B cell (primary cell): Measurements from ENCODE around the gene MRPL28. TPM values are rescaled to one million over a fixed set of nuclear protein-coding genes. Genes with fewer than 3 reads are reported as not detected.
A peak's percentile ranks its signal among the peaks of the same experiment; 100 is the strongest.

Experiments
- ATAC-seq: fragments of 200-7000 bp; cut with Tn5 transposase; one replicate; pipeline ENCODE4 v1.10.0; 2021; ENCODE audit warnings: low read depth, mild to moderate bottlenecking, moderate number of reproducible peaks, moderate library complexity
- CTCF ChIA-PET: fragments of 350-600 bp; sonication (Branson Sonifier 250); formaldehyde crosslinking; loops from one replicate; lab custom pipeline; 2021; ENCODE audit warnings: antibody characterized with exemption, inconsistent platforms; lab: Charles Lee
- POLR2A ChIA-PET: fragments of 350-600 bp; sonication (Branson Sonifier 250); formaldehyde crosslinking; loops from one replicate; lab custom pipeline; 2021; ENCODE audit warnings: antibody characterized with exemption; lab: Charles Lee
- DNase-seq: peaks from one replicate; pipeline ENCODE4 v3.0.0; 2013
- H2AFZ ChIP-seq: 2 replicates; pipeline ENCODE4 v1.6.1; 2012; ENCODE audit warnings: mild to moderate bottlenecking, low read depth, low read length; ENCODE audit not compliant: insufficient read depth, poor library complexity, severe bottlenecking
- H3K27ac ChIP-seq, 2 donors: 1 replicate in 1 of 2; 2 replicates in 1 of 2; pipeline ENCODE4 v1.5.1; 2012 to 2013; ENCODE audit warnings: low read length in 2 of 2, mild to moderate bottlenecking in 2 of 2, moderate library complexity in 1 of 2
- H3K27me3 ChIP-seq, 4 experiments: fragments of 200-600 bp in 1 of 4; sonication (generic) in 1 of 4; replicated peaks in 1 of 4; 1 replicate in 2 of 4; 2 replicates in 2 of 4; pipeline versions ENCODE4 v1.6.1 to v1.7.0; 2013 to 2016; ENCODE audit warnings: low read length in 3 of 4, mild to moderate bottlenecking in 2 of 4, mixed read lengths in 1 of 4, moderate library complexity in 1 of 4; ENCODE audit not compliant: insufficient read depth in 4 of 4, control insufficient read depth in 3 of 4; ENCODE audit errors: control extremely low read depth in 1 of 4
- H3K36me3 ChIP-seq, 2 experiments: replicated peaks in 1 of 2; 1 replicate in 1 of 2; 2 replicates in 1 of 2; pipeline versions ENCODE4 v1.6.1 to v1.7.1; 2013; ENCODE audit warnings: low read length in 1 of 2; ENCODE audit not compliant: insufficient read depth in 2 of 2, control insufficient read depth in 1 of 2; ENCODE audit errors: control extremely low read depth in 1 of 2, extremely low read depth in 1 of 2
- H3K4me1 ChIP-seq, 2 donors: fragments of 200-600 bp in 1 of 2; sonication (generic) in 1 of 2; 1 replicate in 1 of 2; 2 replicates in 1 of 2; pipeline versions ENCODE4 v1.5.1 to v1.6.1; 2013 to 2017; ENCODE audit warnings: low read length in 2 of 2; ENCODE audit not compliant: control insufficient read depth in 2 of 2, insufficient read depth in 2 of 2
- H3K4me2 ChIP-seq: replicated peaks from 2 replicates; pipeline ENCODE3; 2012; ENCODE audit warnings: mild to moderate bottlenecking, low read depth, low read length; ENCODE audit not compliant: poor library complexity, severe bottlenecking
- H3K4me3 ChIP-seq, 5 experiments: fragments of 200-600 bp in 1 of 5; sonication (generic) in 1 of 5; 1 replicate in 3 of 5; 2 replicates in 2 of 5; pipeline versions ENCODE4 v1.5.1 to v1.7.0; 2011 to 2016; ENCODE audit warnings: low read length in 4 of 5, mild to moderate bottlenecking in 4 of 5, low read depth in 2 of 5, control low read depth in 1 of 5, moderate library complexity in 1 of 5; ENCODE audit not compliant: insufficient read depth in 1 of 5; ENCODE audit errors: control extremely low read depth in 1 of 5, extremely low read depth in 1 of 5
- H3K79me2 ChIP-seq: fragments of 200-600 bp; sonication (generic); one replicate; pipeline ENCODE4 v1.6.0; 2016; ENCODE audit warnings: low read length; ENCODE audit not compliant: control insufficient read depth, insufficient read depth
- H3K9ac ChIP-seq: fragments of 200-600 bp; sonication (generic); 2 replicates; pipeline ENCODE4 v1.6.1; 2017; ENCODE audit warnings: mild to moderate bottlenecking, low read length, moderate library complexity
- H3K9me3 ChIP-seq, 3 donors: one replicate each; pipeline versions ENCODE4 v1.6.1 to v1.7.1; 2013; ENCODE audit warnings: low read length in 2 of 3; ENCODE audit not compliant: control insufficient read depth in 2 of 3, insufficient read depth in 1 of 3; ENCODE audit errors: control extremely low read depth in 1 of 3
- H4K20me1 ChIP-seq: 2 replicates; pipeline ENCODE4 v1.6.0; 2012; ENCODE audit warnings: mild to moderate bottlenecking, low read length; ENCODE audit not compliant: insufficient read depth, control insufficient read depth, poor library complexity, severe bottlenecking
- H3K27ac Mint-ChIP-seq: one replicate; pipeline ENCODE4 v1.8.0; 2021; ENCODE audit warnings: mixed read lengths
- H3K27me3 Mint-ChIP-seq: one replicate; pipeline ENCODE4 v1.8.0; 2021; ENCODE audit warnings: mixed read lengths
- H3K4me1 Mint-ChIP-seq: one replicate; pipeline ENCODE4 v1.8.0; 2021; ENCODE audit warnings: mixed read lengths
- H3K4me3 Mint-ChIP-seq: one replicate; pipeline ENCODE4 v1.8.0; 2021; ENCODE audit warnings: mixed read lengths
- H3K9me3 Mint-ChIP-seq: one replicate; pipeline ENCODE4 v1.8.0; 2022; ENCODE audit warnings: mixed read lengths; ENCODE audit not compliant: insufficient read depth
- CTCF ChIP-seq: fragments of 200-600 bp; IDR thresholded peaks from one replicate; pipeline ENCODE4 v1.8.0; 2022; ENCODE audit warnings: antibody characterized with exemption, mild to moderate bottlenecking
- EZH2 ChIP-seq: IDR thresholded peaks from 2 replicates; pipeline ENCODE4 v1.6.1; 2012; ENCODE audit warnings: borderline replicate concordance, low read depth, mild to moderate bottlenecking, moderate library complexity, low read length; ENCODE audit not compliant: insufficient read depth, poor library complexity, severe bottlenecking
- WGBS: methylation state at CpG from one replicate; pipeline ENCODE4 v1.1.5; 2013; ENCODE audit warnings: missing lambda C conversion rate; ENCODE audit not compliant: insufficient coverage; 5-methylcytosine and 5-hydroxymethylcytosine counted together
- intact Hi-C: fragments of 100-400 bp; cut with micrococcal nuclease; formaldehyde crosslinking; loops from one replicate; pipeline ENCODE4 v1.10.0; 2022
- polyA plus RNA-seq: library from polyadenylated mRNA; depleted of rRNA; stranded (reverse); fragments of >200 nt; gene quantifications from 2 replicates; pipeline ENCODE4 v1.2.3, GENCODE V29; 2012
- total RNA-seq, 2 donors: library from RNA; stranded (reverse); fragments of 120-200 nt in 1 of 2; gene quantifications; 1 replicate in 1 of 2; 2 replicates in 1 of 2; pipeline versions ENCODE4 v1.2.3 to v1.2.4, GENCODE V29; 2013 to 2022

The MRPL28 gene
- total and polyA plus RNA-seq, 2 donors (not counting 1 experiment from before 2014, with no cell fraction given): 44.3 to 67.7 TPM

GRCh38 chr16:351804-352520 lies 18.4 kb downstream of the MRPL28 start:
- Mint-ChIP-seq H3K4me1 (peaks cover 39% of the 10 kb centered on the region), H3K27ac (peak overlapping the region; percentile 61), H3K9me3 (no peaks in the 10 kb centered on the region), H3K27me3 (no peaks in the 10 kb centered on the region), H3K4me3 (peak overlapping the region; percentile 86)
- Histone ChIP-seq H4K20me1 (peaks cover 54% of the 10 kb centered on the region), H3K4me1 (peaks cover 17 to 32% of the 10 kb centered on the region in 2 donors), H3K4me2 (peak overlapping the region; percentile 96), H3K9me3 (peaks cover 0 to 4% (median 0%) of the 10 kb centered on the region in 3 donors), H3K9ac (peak overlapping the region; percentile 68), H2AFZ (no peak overlapping the region), H3K79me2 (peaks cover 43% of the 10 kb centered on the region), H3K36me3 (peaks cover 0 to under 1% of the 10 kb centered on the region in 2 experiments), H3K27me3 (no peaks in the 10 kb centered on the region), H3K27ac (peak overlapping the region in 1 of 2 donors; percentile 56), H3K4me3 (peak overlapping the region; percentile 38 to 73 (median 55))
- ATAC-seq: peak; percentile 9
- intact Hi-C loops: loop anchor here (1.0 to 2.0 kb wide), 2 partner anchors 118 to 175 kb away; partner anchors contain the start of genes CAPN15 and FAM234A
- under 1% methylated on average over 95 of the region's 95 CpGs for WGBS
- CTCF ChIA-PET: interaction anchor here (0.6 to 1.3 kb wide), 7 partner anchors 10 to 245 kb away, joined by 3 to 5 read pairs (median 3); partner anchors contain the start of gene DECR2
- POLR2A ChIA-PET: interaction anchor here (0.6 to 2.8 kb wide), 9 partner anchors 15 to 1069 kb away, joined by 3 to 20 read pairs (median 3); partner anchors contain the start of genes DECR2, FAM234A, MRPL28 and UQCC4
- DNase-seq: peak; percentile 53
- no peak for TF ChIP-seq EZH2

GRCh38 chr16:350203-350602 lies 20.1 kb downstream of the MRPL28 start:
- TF ChIP-seq CTCF: no peak
- Mint-ChIP-seq H3K4me1 (peaks cover 40% of the 10 kb centered on the region), H3K4me3 (peak overlapping the region; percentile 67), H3K9me3 (no peaks in the 10 kb centered on the region), H3K27me3 (no peaks in the 10 kb centered on the region), H3K27ac (peak overlapping the region; percentile 16)
- Histone ChIP-seq H3K9me3 (peaks cover 0 to 4% (median 0%) of the 10 kb centered on the region in 3 donors), H3K27ac (no peak overlapping the region), H3K36me3 (peaks cover 2 to 15% of the 10 kb centered on the region in 2 experiments), H4K20me1 (peaks cover 72% of the 10 kb centered on the region), H3K27me3 (no peaks in the 10 kb centered on the region), H3K79me2 (peaks cover 61% of the 10 kb centered on the region), H3K9ac (no peak overlapping the region), H3K4me2 (no peak overlapping the region), H2AFZ (no peak overlapping the region), H3K4me3 (no peak overlapping the region), H3K4me1 (peaks cover 17 to 32% of the 10 kb centered on the region in 2 donors)
- ATAC-seq (no peak), DNase-seq (peak; percentile 6)
- intact Hi-C loops: no loop called here
- WGBS: 100% methylated on average over 5 of the region's 8 CpGs
- ChIA-PET POLR2A (no interaction called here), CTCF (interaction anchor here (1.5 to 2.3 kb wide), 2 partner anchors 232 to 243 kb away, joined by 6 to 7 read pairs; no protein-coding TSS in a partner anchor)
